H1 (cell line): ENCODE data around the gene CDK5RAP3. TPM values are rescaled to one million over a fixed set of nuclear protein-coding genes. Genes with fewer than 3 reads are reported as not detected.
A peak's percentile ranks its signal among the peaks of the same experiment; 100 is the strongest.
"Not testable (repeated sequence)": the region's sequence is repeated elsewhere in the genome, so short reads cannot be mapped to it uniquely, and the experiment has no call there.

Experiments used
- CTCF ChIA-PET: fragments of 300-600 bp; sonication (Branson Sonifier 250); formaldehyde crosslinking; loops from one replicate; lab custom pipeline; 2021; ENCODE audit not compliant: partially characterized antibody; lab: Charles Lee
- POLR2A ChIA-PET: fragments of 300-600 bp; sonication (Branson Sonifier 250); formaldehyde crosslinking; loops from one replicate; lab custom pipeline; 2021; ENCODE audit warnings: inconsistent platforms; ENCODE audit not compliant: partially characterized antibody; lab: Charles Lee
- DNase-seq, 2 experiments: peaks; one replicate each; pipeline versions ENCODE4 v3.0.0 to v3.0.0-alpha.2; 2010 to 2022; ENCODE audit warnings: low spot score in 2 of 2, low read depth in 1 of 2, mixed read lengths in 1 of 2
- FAIRE-seq: peaks from 2 replicates; lab custom pipeline; 2011; peaks lifted over from hg19 to GRCh38; lab: Jason Lieb, UNC
- H2AFZ ChIP-seq: 2 replicates; pipeline ENCODE4 v1.8.1; 2012; ENCODE audit warnings: low read length, inconsistent platforms
- H2AK5ac ChIP-seq: 2 replicates; pipeline ENCODE4 v1.6.1; 2013; ENCODE audit warnings: low read depth, low read length
- H2BK120ac ChIP-seq: replicated peaks from 2 replicates; pipeline ENCODE3; 2013; ENCODE audit warnings: low read depth, low read length, inconsistent platforms
- H2BK12ac ChIP-seq: 2 replicates; pipeline ENCODE4 v1.6.1; 2013; ENCODE audit warnings: low read depth, low read length
- H2BK15ac ChIP-seq: 2 replicates; pipeline ENCODE4 v1.6.1; 2013; ENCODE audit warnings: low read length
- H2BK20ac ChIP-seq: 2 replicates; pipeline ENCODE4 v1.6.1; 2013; ENCODE audit warnings: low read length
- H2BK5ac ChIP-seq: 2 replicates; pipeline ENCODE4 v1.6.1; 2013; ENCODE audit warnings: low read depth, low read length
- H3K14ac ChIP-seq: 2 replicates; pipeline ENCODE4 v1.6.1; 2013; ENCODE audit warnings: inconsistent platforms; ENCODE audit not compliant: insufficient read length
- H3K18ac ChIP-seq: 2 replicates; pipeline ENCODE4 v1.6.1; 2013; ENCODE audit warnings: low read length; ENCODE audit errors: extremely low read depth
- H3K23ac ChIP-seq: 2 replicates; pipeline ENCODE4 v1.6.1; 2013; ENCODE audit warnings: inconsistent platforms; ENCODE audit not compliant: insufficient read length
- H3K23me2 ChIP-seq: 2 replicates; pipeline ENCODE4 v1.6.1; 2013; ENCODE audit warnings: low read depth, low read length
- H3K27ac ChIP-seq: 2 replicates; pipeline ENCODE4 v1.6.1; 2011; ENCODE audit warnings: low read depth, low read length, inconsistent platforms
- H3K27me3 ChIP-seq, 4 experiments: replicated peaks in 1 of 4; 1 replicate in 1 of 4; 2 replicates in 3 of 4; pipeline versions ENCODE4 v1.6.1 to v1.8.1; 2011 to 2013; ENCODE audit warnings: low read length in 3 of 4, mild to moderate bottlenecking in 3 of 4, inconsistent platforms in 2 of 4, mixed read lengths in 2 of 4, moderate library complexity in 1 of 4; ENCODE audit not compliant: control insufficient read depth in 3 of 4, insufficient read depth in 3 of 4; ENCODE audit errors: extremely low read depth in 1 of 4
- H3K36me3 ChIP-seq, 4 experiments: 2 replicates each; pipeline versions ENCODE4 v1.6.1 to v1.8.1; 2011 to 2013; ENCODE audit warnings: mild to moderate bottlenecking in 4 of 4, low read length in 3 of 4, moderate library complexity in 2 of 4, control low read depth in 1 of 4, inconsistent platforms in 1 of 4; ENCODE audit not compliant: insufficient read depth in 4 of 4, control insufficient read depth in 2 of 4
- H3K4ac ChIP-seq: replicated peaks from 2 replicates; pipeline ENCODE3; 2013; ENCODE audit warnings: low read length, low read depth, mixed read lengths, inconsistent platforms; ENCODE audit not compliant: insufficient read length
- H3K4me1 ChIP-seq, 4 experiments: replicated peaks in 1 of 4; 1 replicate in 1 of 4; 2 replicates in 3 of 4; pipeline versions ENCODE4 v1.6.1 to v1.8.1; 2011 to 2013; ENCODE audit warnings: low read length in 3 of 4, inconsistent platforms in 2 of 4, mixed read lengths in 1 of 4; ENCODE audit not compliant: insufficient read depth in 4 of 4, control insufficient read depth in 3 of 4
- H3K4me2 ChIP-seq, 2 experiments: 2 replicates each; pipeline versions ENCODE4 v1.6.1 to v1.8.1; 2011 to 2013; ENCODE audit warnings: low read depth in 2 of 2, low read length in 2 of 2, control low read depth in 1 of 2, inconsistent platforms in 1 of 2, mild to moderate bottlenecking in 1 of 2; ENCODE audit not compliant: insufficient read depth in 1 of 2
- H3K4me3 ChIP-seq, 4 experiments: fragments of 200-600, 300-600 bp in 1 of 4; sonication (generic), shearing (Covaris generic), sonication (Bioruptor Twin) in 1 of 4; 2 replicates each; pipeline versions ENCODE4 v1.5.1 to v1.8.1; 2011 to 2016; ENCODE audit warnings: low read length in 4 of 4, low read depth in 3 of 4, control low read depth in 2 of 4, inconsistent platforms in 2 of 4, mild to moderate bottlenecking in 2 of 4, mixed read lengths in 1 of 4, moderate library complexity in 1 of 4; ENCODE audit not compliant: insufficient read depth in 2 of 4; ENCODE audit errors: extremely low read depth in 1 of 4
- H3K56ac ChIP-seq: replicated peaks from 2 replicates; pipeline ENCODE3; 2013; ENCODE audit warnings: low read depth, mild to moderate bottlenecking, mixed read lengths, low read length, inconsistent platforms; ENCODE audit not compliant: insufficient read length
- H3K79me1 ChIP-seq: 2 replicates; pipeline ENCODE4 v1.6.1; 2013; ENCODE audit warnings: low read depth, low read length, control low read depth
- H3K79me2 ChIP-seq, 2 experiments: 2 replicates each; pipeline versions ENCODE4 v1.6.1 to v1.8.1; 2012 to 2013; ENCODE audit warnings: low read length in 2 of 2, mild to moderate bottlenecking in 2 of 2, inconsistent platforms in 1 of 2; ENCODE audit not compliant: insufficient read depth in 2 of 2, control insufficient read depth in 1 of 2
- H3K9ac ChIP-seq, 4 experiments: replicated peaks in 1 of 4; 1 replicate in 1 of 4; 2 replicates in 3 of 4; pipeline versions ENCODE4 v1.6.1 to v1.8.1; 2011 to 2013; ENCODE audit warnings: low read depth in 3 of 4, low read length in 3 of 4, control low read depth in 2 of 4, mild to moderate bottlenecking in 2 of 4, moderate library complexity in 2 of 4, inconsistent platforms in 1 of 4; ENCODE audit errors: extremely low read depth in 1 of 4
- H3K9me3 ChIP-seq, 2 experiments: 2 replicates each; pipeline versions ENCODE4 v1.6.1 to v1.8.1; 2012 to 2013; ENCODE audit warnings: mild to moderate bottlenecking in 2 of 2, moderate library complexity in 2 of 2, control low read depth in 1 of 2, inconsistent platforms in 1 of 2, low read depth in 1 of 2, low read length in 1 of 2, mixed read lengths in 1 of 2; ENCODE audit not compliant: insufficient read depth in 2 of 2
- H4K20me1 ChIP-seq, 2 experiments: replicated peaks in 1 of 2; 2 replicates each; pipeline versions ENCODE3 to v1.8.1; 2011 to 2013; ENCODE audit warnings: inconsistent platforms in 2 of 2, low read length in 2 of 2, mild to moderate bottlenecking in 1 of 2; ENCODE audit not compliant: insufficient read depth in 2 of 2, control insufficient read depth in 1 of 2
- H4K5ac ChIP-seq: 2 replicates; pipeline ENCODE4 v1.6.1; 2013; ENCODE audit warnings: low read length, low read depth, mixed read lengths, inconsistent platforms; ENCODE audit not compliant: insufficient read length
- H4K8ac ChIP-seq: 2 replicates; pipeline ENCODE4 v1.8.0; 2013; ENCODE audit warnings: mild to moderate bottlenecking, moderate library complexity, low read length, inconsistent platforms; ENCODE audit not compliant: insufficient read depth; ENCODE audit errors: extremely low read depth
- H4K91ac ChIP-seq: replicated peaks from 2 replicates; pipeline ENCODE3; 2013; ENCODE audit warnings: low read length, mixed read lengths, inconsistent platforms; ENCODE audit not compliant: insufficient read length
- WGBS, 2 experiments: shearing (Covaris generic) in 1 of 2; methylation state at CpG; one replicate each; pipeline versions ENCODE4 v1.1.6 to v1.1.7; 2013 to 2015; ENCODE audit warnings: low lambda C conversion rate in 2 of 2, mixed read lengths in 2 of 2, inconsistent platforms in 1 of 2, low coverage in 1 of 2, missing lambda C conversion rate in 1 of 2; ENCODE audit not compliant: insufficient replicate concordance in 2 of 2, insufficient coverage in 1 of 2, insufficient read length in 1 of 2; ENCODE audit errors: extremely low coverage in 1 of 2, missing lambda C conversion rate in 1 of 2; 5-methylcytosine and 5-hydroxymethylcytosine counted together
- polyA plus RNA-seq, 7 experiments: library from polyadenylated mRNA; depleted of rRNA in 3 of 7; stranded (reverse) in 5 of 7; unstranded in 2 of 7; fragments of >200 nt in 5 of 7; fragments of 200-250 nt in 2 of 7; gene quantifications; 1 replicate in 5 of 7; 2 replicates in 1 of 7; 4 replicates in 1 of 7; pipeline versions ENCODE4 v1.2.1 to v1.2.3, GENCODE V29; 2011 to 2013; ENCODE audit warnings: missing spikeins in 2 of 7, mixed read lengths in 2 of 7
- total RNA-seq: library from RNA; stranded (reverse); fragmentation: NEBNext Ultra II Directional; extraction: Animal tissue kit (Norgen Biotek cat#: 25700); gene quantifications from 2 replicates; pipeline ENCODE4 v1.2.1, GENCODE V29; 2021

Gene CDK5RAP3
- total and polyA plus RNA-seq, 2 of the 8 experiments (the other 6 are each of a cell fraction or from before 2014, with no cell fraction given) = 88.2 to 93.2 TPM

- not testable (repeated sequence) for H4K20me1 ChIP-seq, H3K4me2 ChIP-seq, H3K27ac ChIP-seq, DNase-seq, H3K56ac ChIP-seq, H3K4ac ChIP-seq, H3K9me3 ChIP-seq, H4K5ac ChIP-seq, H2AK5ac ChIP-seq, FAIRE-seq, H3K36me3 ChIP-seq, H4K91ac ChIP-seq, H2BK5ac ChIP-seq, H3K27me3 ChIP-seq, H2BK15ac ChIP-seq, H3K79me1 ChIP-seq, H3K23me2 ChIP-seq, H2BK12ac ChIP-seq, H4K8ac ChIP-seq, H2AFZ ChIP-seq, H3K4me3 ChIP-seq, H3K14ac ChIP-seq, H3K23ac ChIP-seq, H3K79me2 ChIP-seq, H3K9ac ChIP-seq
- Histone ChIP-seq H3K18ac (peak overlapping the region; percentile 6; the same call in 1 of the 2 replicates), H2BK20ac (peak overlapping the region; percentile 80; the same call in 1 of the 2 replicates), H3K4me1 (peaks cover 14 to 25% (median 19%) of the 10 kb centered on the region in 4 experiments), H2BK120ac (peak overlapping the region; percentile 65)
- 90% methylated on average over 1 of the region's 1 CpG; no CpG with 5 or more reads in 1 of the 2 experiments for WGBS, 2 experiments
- CTCF ChIA-PET = interaction anchor here (0.6 to 27.1 kb wide), 9 partner anchors 9 to 289 kb away, joined by 3 to 698 read pairs (median 12); partner anchors contain the start of gene CDK5RAP3
- POLR2A ChIA-PET = interaction anchor here (1.0 to 4.3 kb wide), 3 partner anchors 14 to 157 kb away, joined by 3 to 19 read pairs (median 3); partner anchors contain the start of genes LRRC46 and MRPL10
Observed at GRCh38 chr17:47988445-47988844, 17.5 kb downstream of the CDK5RAP3 start.
